NCI-H1417 treated with DMSO at 0.1 percent for 48 hours (cell line): ENCODE measurements around the gene HBZ.
"Not testable (repeated sequence)": the region's sequence is repeated elsewhere in the genome, so short reads cannot be mapped to it uniquely, and the experiment has no call there.

ENCODE experiments used
- DNase-seq: peaks from one replicate; lab custom pipeline; 2025; lab: John Stamatoyannopoulos, UW

The HBZ gene

GRCh38 chr16:152141-153128, at the start of gene HBZ:
TSS of gene HBZ (plus strand) at chr16:152644. CDS start at chr16:152910, 266 bp downstream.
- DNase-seq: no peak

GRCh38 chr16:104355-104754, 48.1 kb upstream of the HBZ start:
- no peak for DNase-seq

GRCh38 chr16:104928-105327, 47.5 kb upstream of the HBZ start:
- no peak for DNase-seq

GRCh38 chr16:105521-105920, 46.9 kb upstream of the HBZ start:
- DNase-seq: no peak

- peak; percentile 28 for DNase-seq
Measured at GRCh38 chr16:106623-107324, 45.7 kb upstream of the HBZ start.

GRCh38 chr16:112153-112840, 40.1 kb upstream of the HBZ start:
- no peak for DNase-seq

GRCh38 chr16:114327-114726, 38.1 kb upstream of the HBZ start:
- no peak for DNase-seq

GRCh38 chr16:116015-116414, 36.4 kb upstream of the HBZ start:
- no peak for DNase-seq

GRCh38 chr16:117379-118365, 34.8 kb upstream of the HBZ start:
- no peak for DNase-seq

- no peak for DNase-seq
Measured at GRCh38 chr16:118857-119256, 33.6 kb upstream of the HBZ start.

- no peak for DNase-seq
Measured at GRCh38 chr16:119295-119694, 33.1 kb upstream of the HBZ start.

- no peak for DNase-seq
Measured at GRCh38 chr16:119835-120491, 32.5 kb upstream of the HBZ start.

GRCh38 chr16:120756-121155, 31.7 kb upstream of the HBZ start:
- no peak for DNase-seq

GRCh38 chr16:122361-122760, 30.1 kb upstream of the HBZ start:
- DNase-seq: no peak

GRCh38 chr16:123558-124350, 28.7 kb upstream of the HBZ start:
- not testable (repeated sequence) for DNase-seq

GRCh38 chr16:125011-125410, 27.4 kb upstream of the HBZ start:
- DNase-seq: no peak

- DNase-seq: no peak
Measured at GRCh38 chr16:129075-129474, 23.4 kb upstream of the HBZ start.

- no peak for DNase-seq
Measured at GRCh38 chr16:130533-131173, 21.8 kb upstream of the HBZ start.

- no peak for DNase-seq
Measured at GRCh38 chr16:132120-132519, 20.3 kb upstream of the HBZ start.
